SKM-1 treated with dmso at 0.1 percent for 144 hours (cell line): ENCODE data around the gene OTUD4.

Source experiments
- DNase-seq: peaks from one replicate; lab custom pipeline; 2025; ENCODE audit not compliant: unreplicated experiment; lab: John Stamatoyannopoulos, UW

OTUD4 gene

DNA sequence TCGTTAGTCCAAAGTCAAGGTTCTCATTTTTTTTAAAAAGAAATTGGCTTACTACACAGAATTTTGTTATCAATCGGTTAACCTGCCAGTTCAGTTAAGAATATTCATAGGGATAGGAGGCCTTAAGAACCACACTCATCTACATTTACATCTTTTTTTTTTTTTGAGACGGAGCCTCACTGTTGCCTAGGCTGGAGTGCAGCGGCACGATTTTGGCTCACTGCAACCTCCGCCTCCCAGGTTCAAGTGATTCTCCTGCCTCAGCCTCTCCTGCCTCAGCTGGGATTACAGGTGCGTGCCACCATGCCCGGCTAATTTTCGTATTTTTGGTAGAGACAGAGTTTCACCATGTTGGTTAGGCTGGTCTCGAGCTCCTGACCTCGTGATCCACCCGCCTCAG, 48.5 kb downstream of the OTUD4 start:
- DNase-seq: no peak

DNA sequence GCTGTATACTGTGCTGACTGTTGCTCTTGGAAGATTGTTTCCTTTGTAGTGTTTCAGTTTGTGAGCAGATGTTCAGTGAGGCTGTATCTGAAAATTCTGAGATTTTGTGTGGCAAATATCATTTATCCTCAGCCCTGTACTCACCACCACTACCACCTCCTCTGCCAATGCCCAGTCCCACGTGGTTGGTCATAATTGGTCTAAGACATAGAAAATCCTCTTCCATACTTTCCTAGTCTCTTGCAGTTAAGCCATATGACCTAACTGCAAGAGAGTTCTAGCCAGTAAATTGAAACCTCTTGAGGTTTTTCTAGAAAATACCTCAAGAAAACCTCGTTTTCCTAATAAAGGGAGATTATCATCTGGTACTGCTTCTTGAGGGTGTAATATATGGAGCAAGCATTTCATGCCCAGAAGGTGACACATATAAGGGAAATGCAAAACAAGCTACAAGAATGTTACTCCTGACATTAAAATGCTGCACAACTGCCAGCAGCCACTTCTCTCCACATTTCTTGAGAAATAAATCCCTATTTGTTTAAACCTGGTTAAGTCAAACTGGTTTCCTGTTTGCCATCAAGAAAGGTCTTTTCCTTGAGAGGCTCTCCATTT, 49.5 kb downstream of the OTUD4 start:
- DNase-seq: no peak

GRCh38 chr4:145130130-145130529, 50.3 kb downstream of the OTUD4 start:
- no peak for DNase-seq

GRCh38 chr4:145125396-145125795, 55.0 kb downstream of the OTUD4 start:
- no peak for DNase-seq

DNA sequence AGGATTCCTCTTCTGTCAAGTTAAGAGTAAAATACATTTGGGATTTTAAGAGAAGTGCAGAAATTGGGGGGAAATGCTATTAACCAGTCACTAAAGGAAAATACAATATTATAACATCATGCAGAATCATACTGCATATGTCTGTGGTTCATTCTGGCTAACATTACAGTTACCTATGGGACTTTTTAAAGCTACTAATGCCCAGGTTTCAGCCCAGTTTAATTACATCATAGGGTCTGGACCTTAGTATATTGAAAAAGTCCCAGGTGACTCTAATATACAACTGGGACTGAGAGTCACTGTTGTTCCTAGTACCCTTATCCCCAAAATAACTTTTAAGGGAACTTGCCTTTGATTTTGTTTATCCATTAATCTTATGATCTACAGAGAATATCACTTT, 72.3 kb downstream of the OTUD4 start:
- no peak for DNase-seq

DNA sequence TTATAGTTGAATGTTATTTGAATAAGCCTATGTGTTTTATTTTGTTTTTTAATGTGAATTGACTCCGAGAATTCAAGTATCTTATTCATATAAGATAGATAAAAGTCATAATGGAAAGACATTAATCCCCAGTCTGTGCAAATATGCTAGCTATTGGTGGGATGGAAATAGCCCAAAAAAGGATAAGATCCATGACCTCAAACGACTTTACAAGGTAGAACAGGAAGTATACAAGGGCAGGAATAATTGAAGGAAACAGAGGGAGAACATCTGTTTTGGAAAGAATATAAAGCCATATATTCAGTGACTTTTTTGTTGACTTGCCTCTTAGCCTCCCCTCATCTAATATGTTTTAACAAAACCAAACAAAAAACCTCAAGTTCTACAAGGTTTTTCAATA, 73.3 kb downstream of the OTUD4 start:
- DNase-seq: no peak

DNA sequence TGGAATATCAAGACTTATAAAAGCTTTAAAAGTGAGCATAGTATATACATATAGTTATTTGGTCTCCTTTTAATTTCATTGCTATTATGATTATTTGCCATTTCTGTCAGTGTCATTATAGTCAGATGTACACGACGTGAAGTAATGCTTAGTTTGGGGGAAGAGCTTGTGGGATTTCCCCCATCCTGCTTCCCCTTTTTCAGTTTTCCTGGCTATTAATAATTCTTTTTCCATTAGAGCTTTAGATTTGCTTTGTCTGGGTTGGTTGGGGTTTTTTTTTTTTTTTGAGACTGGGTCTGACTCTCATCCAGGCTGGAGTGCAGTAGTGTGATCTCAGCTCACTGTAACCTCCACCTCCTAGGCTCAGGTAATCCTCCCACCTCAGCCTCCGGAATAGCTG, 76.9 kb downstream of the OTUD4 start:
- no peak for DNase-seq

DNA sequence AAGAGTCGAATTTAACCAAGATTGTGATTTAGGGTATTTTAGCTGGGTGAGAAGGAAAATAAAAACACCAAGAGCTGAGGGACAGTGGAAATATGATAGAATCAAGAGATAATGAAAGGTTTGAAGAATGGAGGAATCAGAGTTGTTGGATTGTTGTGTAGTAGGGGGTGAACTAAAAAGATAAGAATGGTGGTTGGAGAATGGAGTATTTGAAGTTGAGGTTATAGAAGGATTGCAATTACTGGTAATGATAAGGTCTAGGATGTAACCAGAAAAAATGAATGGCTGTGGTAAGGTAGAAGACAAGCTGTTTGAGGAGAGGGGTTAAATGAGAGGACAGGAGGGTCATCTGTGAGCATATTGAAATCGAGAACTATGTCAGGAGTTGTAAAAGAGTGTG, 77.8 kb downstream of the OTUD4 start:
- DNase-seq: no peak

GRCh38 chr4:145101091-145101490, 79.3 kb downstream of the OTUD4 start:
- no peak for DNase-seq

- no peak for DNase-seq
These were observed 80.7 kb downstream of the OTUD4 start for GRCh38 chr4:145099653-145100052.

DNA sequence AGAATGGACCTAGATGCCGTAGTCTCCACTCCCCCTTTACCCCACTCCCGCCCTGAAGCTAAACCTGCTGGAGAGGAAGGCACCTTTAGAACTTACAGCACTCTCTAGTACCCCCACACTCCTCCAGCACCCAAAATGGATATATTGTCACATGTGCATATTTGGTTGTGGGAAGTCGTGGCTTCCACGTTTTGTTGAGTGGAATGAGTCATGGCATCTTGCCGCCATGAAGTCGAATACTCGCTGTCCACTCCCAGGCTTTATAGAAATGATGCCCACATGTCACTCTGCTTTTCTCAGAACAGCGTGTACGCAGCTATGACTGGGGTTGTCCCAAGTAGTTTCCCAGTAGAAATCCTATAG, 81.7 kb downstream of the OTUD4 start:
- DNase-seq: no peak

GRCh38 chr4:145097821-145098674, 82.3 kb downstream of the OTUD4 start, which contains the start of the genes ABCE1 and ANAPC10:
Gene ABCE1, plus strand, starts transcription at chr4:145098311. Its CDS starts 6,102 bp downstream, at chr4:145104413.
Gene ANAPC10, minus strand, starts transcription at chr4:145098196. Its CDS starts 2,097 bp downstream, at chr4:145096099.
- peak; percentile 95 for DNase-seq

- DNase-seq: no peak
These were observed 83.0 kb downstream of the OTUD4 start for GRCh38 chr4:145097331-145097820.

DNA sequence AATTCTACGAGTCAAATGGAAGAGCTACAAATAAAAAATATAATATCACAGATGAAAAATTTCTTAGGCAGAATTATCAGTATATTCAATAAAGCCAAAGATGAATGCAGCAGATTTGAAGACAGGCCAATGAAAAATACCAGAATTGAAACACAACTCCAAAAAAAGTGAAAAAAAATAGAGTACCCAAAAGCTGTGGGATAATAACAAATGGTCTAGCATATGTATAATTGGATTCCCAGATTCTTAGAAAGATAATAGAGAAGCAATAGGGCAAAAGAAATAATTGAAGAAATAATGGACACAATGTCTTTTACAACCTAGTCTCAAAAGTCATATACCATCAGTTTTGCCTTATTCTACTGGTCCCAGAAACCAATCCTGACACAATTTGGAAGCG, 86.8 kb downstream of the OTUD4 start:
- no peak for DNase-seq

GRCh38 chr4:145090380-145090779, 90.0 kb downstream of the OTUD4 start:
- DNase-seq: no peak

DNA sequence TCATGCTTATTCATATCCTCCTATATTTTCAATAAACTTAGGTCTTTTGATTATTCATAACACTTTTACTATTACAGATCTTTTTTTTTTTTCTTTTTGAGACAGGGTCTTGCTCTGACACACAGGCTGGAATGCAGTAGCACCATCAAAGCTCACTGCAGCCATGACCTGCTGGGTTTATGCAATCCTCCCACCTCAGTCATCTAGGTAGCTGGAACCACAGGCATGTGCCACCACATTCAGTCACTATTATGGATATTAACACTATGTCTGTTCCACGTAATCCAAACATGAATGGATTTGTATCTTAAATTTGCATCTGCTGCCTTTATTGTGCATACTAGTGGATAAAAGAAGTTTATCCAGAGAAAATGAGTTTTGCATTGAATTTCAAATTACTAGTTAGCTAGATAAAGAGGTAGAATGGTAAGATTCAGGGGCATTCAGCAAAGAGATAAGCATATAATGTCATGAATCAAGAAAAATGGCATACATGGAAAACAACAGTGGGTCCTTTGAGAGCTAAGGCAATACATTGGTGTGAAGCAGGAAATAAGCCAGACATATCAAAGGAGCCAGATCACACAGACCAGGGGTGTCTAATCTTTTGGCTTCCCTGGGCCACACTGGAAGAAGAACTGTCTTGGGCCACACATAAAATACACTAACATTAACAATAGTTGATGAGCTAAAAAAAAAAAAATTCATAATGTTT, 96.3 kb downstream of the OTUD4 start:
- DNase-seq: no peak
